IPS DF 6.9 (cell line): ENCODE measurements around the gene DAB1.

Experiments used
- DNase-seq: peaks from one replicate; pipeline ENCODE4 v3.0.0-alpha.2; 2013; ENCODE audit warnings: low read depth, low spot score
- H3K27ac ChIP-seq: one replicate; pipeline ENCODE4 v1.5.1; 2013; ENCODE audit warnings: low read length, control low read depth
- H3K27me3 ChIP-seq: 2 replicates; pipeline ENCODE4 v1.6.1; 2013; ENCODE audit warnings: mild to moderate bottlenecking, low read length; ENCODE audit not compliant: control insufficient read depth, insufficient read depth
- H3K36me3 ChIP-seq: 2 replicates; pipeline ENCODE4 v1.6.1; 2013; ENCODE audit warnings: low read length; ENCODE audit not compliant: control insufficient read depth, insufficient read depth
- H3K4me1 ChIP-seq: 2 replicates; pipeline ENCODE4 v1.6.1; 2013; ENCODE audit warnings: low read length; ENCODE audit not compliant: control insufficient read depth, insufficient read depth
- H3K4me3 ChIP-seq: 2 replicates; pipeline ENCODE4 v1.5.1; 2013; ENCODE audit warnings: mild to moderate bottlenecking, low read length
- H3K9me3 ChIP-seq: 2 replicates; pipeline ENCODE4 v1.6.1; 2013; ENCODE audit warnings: low read length, inconsistent platforms; ENCODE audit not compliant: control insufficient read depth, insufficient read depth
- WGBS: extraction: QIAGEN DNeasy Blood & Tissue Kit; methylation state at CpG from one replicate; pipeline ENCODE4 v1.1.7; 2013; ENCODE audit warnings: mixed read lengths, missing lambda C conversion rate; ENCODE audit not compliant: insufficient read length, insufficient coverage; 5-methylcytosine and 5-hydroxymethylcytosine counted together

The DAB1 gene

DNA sequence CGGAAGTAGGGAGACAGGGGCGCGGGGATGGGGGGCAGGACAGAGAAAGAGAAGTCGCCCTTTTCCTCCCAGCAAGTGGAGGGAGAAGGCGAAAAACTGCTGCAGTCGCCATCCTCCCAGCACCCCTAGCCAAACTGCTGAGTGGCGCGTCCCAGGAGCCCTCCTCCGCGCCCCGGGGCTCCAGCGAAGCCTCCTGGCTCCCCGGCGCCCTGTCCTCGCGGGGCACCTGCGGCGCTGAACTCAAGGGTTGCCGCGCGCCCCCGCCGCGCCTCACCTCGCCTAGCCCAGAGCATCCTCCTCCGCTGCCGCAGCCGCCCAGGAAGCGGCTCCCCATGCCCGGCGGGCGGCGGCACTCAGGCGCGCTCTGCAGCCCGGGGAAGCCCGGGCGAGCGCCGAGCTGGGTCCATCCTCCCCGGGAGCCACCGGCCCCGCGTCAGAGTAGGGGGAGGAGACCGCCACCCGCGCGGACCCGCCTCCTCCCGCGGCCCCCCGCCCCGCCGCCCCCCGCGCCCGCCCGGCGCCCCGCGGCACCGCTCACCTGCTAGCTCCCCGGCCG, at the start of gene DAB1:
Gene DAB1 (minus strand): TSS at position 405 of the 556 bp plus-strand sequence. CDS start 133,030 bp downstream, outside the sequence.
- peak within 1 kb of the TSS; percentile 80 for H3K4me3 ChIP-seq
- H3K27me3 ChIP-seq, result no peaks in the 10 kb centered on the region; the same call in 1 of the 2 replicates
- no peaks in the 10 kb centered on the region for H3K4me1 ChIP-seq
- DNase-seq, result no peak
- no CpG with 5 or more reads among the region's 64 CpGs for WGBS
- no peaks in the 10 kb centered on the region for H3K36me3 ChIP-seq
- H3K9me3 ChIP-seq, result no peaks in the 10 kb centered on the region
- H3K27ac ChIP-seq, result no peak within 1 kb of the TSS

DNA sequence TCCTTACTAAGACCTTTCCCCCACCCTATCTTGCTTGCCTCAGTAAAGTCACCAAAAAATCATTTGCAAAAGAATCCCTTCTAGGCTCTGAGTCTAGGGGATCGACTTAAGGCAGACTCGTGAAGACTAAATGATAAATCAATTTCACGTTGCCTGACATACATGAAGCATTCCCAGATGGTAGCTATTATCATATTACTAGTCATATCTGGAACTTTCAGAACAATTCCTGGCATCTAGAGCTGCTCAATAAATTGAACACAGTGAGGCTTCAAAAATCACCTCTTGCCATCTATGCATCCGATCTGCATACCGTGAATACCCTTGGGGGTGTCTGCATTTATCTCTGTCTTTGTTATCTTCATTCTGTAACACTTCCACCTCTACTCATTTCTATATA, 49.6 kb upstream of the DAB1 start:
- H3K4me3 ChIP-seq, result no peak overlapping the region
- peaks cover 2% of the 10 kb centered on the region for H3K4me1 ChIP-seq
- DNase-seq, result no peak
- no peak overlapping the region for H3K27ac ChIP-seq
- no peaks in the 10 kb centered on the region for H3K9me3 ChIP-seq
- no peaks in the 10 kb centered on the region for H3K36me3 ChIP-seq
- WGBS, result no CpG with 5 or more reads among the region's 5 CpGs
- no peaks in the 10 kb centered on the region for H3K27me3 ChIP-seq

DNA sequence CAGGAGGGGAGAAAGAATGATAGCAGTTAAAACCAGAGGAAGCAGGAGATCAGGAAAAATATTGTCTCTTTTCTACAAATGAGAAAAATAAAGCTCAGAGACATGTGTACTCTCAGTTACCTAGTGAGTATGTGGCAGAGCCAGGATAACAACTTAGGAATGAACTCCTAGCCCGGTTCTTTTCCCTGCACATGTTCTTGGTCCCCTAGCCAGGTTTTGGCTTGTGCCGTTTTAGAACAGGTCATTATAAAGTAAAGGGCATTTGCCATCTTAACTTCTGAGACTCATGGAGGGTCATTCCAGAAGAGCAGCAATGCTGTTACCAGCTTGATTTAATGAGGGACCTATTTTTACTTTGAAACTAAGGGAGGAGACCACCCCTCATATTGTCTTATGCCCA, 48.1 kb upstream of the DAB1 start:
- H3K27ac ChIP-seq, result no peak overlapping the region
- no peaks in the 10 kb centered on the region for H3K9me3 ChIP-seq
- no peak for DNase-seq
- H3K4me3 ChIP-seq, result no peak overlapping the region
- H3K36me3 ChIP-seq, result no peaks in the 10 kb centered on the region
- H3K4me1 ChIP-seq, result peaks cover 2% of the 10 kb centered on the region
- no peaks in the 10 kb centered on the region for H3K27me3 ChIP-seq
- no CpG with 5 or more reads among the region's 2 CpGs for WGBS

DNA sequence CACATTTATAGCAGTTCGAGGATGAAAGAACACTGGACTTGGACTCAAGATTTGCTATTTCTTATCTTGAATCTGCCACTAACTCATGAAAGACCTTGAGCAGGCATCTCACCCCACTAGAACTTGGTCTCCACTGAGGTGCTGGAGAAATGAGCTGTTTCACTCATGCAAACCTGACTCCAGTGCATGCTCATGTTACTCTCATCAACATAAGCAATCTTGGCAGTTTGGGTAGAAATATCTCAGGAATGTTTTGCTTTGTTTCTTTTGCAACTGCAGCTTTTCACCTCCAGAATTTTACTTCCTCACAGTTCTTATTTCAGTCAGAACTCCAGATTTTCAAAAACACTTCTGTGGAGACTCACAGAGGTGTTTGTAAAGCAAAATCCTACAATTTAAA, 46.2 kb upstream of the DAB1 start:
- H3K27ac ChIP-seq, result no peak overlapping the region
- no peak overlapping the region for H3K4me3 ChIP-seq
- DNase-seq, result no peak
- H3K9me3 ChIP-seq, result no peaks in the 10 kb centered on the region
- peaks cover 2% of the 10 kb centered on the region for H3K4me1 ChIP-seq
- no CpG with 5 or more reads among the region's 1 CpG for WGBS
- no peaks in the 10 kb centered on the region for H3K27me3 ChIP-seq
- H3K36me3 ChIP-seq, result no peaks in the 10 kb centered on the region

DNA sequence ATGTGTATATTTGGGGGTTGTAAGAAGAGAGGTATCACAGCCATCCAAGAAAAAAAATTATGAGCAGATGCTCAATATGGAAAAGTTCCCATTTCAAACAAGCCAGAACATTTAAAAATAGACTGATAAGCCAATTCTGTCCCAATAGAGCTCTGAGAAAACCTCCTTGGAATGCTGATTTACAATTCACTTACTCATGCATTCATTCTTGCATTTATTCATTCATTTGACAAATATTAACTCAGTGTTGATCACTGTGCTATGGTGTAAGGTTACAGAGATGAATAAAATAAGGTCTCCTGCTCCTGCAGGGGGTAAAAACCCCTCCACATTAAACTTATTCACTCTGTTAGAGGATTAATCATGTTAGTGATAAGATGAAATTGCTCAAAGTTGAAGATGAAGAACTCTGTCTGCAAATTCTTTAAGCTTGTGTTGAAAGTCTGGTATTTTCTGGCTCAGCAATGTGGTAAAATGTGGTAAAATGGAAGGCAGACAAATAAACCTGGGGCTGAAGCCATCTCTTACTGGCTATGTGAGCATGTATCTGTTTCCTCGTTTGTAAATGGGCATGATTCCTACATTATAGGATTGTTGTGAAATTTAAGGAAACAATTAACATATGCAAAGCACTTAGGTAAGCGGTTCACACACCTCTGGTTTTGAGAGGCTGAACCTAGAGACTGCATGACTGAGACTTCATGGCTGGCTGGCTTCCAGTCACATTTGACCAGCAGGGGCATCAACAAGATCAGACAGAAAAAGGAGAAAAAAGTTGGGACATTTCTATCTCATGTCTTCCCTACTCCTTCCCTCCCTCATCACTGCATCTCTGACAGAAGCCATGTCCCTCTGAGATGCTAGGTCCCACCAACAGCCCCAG, 45.0 kb upstream of the DAB1 start:
- Histone ChIP-seq H3K4me3 (no peak overlapping the region), H3K27ac (no peak overlapping the region), H3K27me3 (no peaks in the 10 kb centered on the region), H3K4me1 (peaks cover 2% of the 10 kb centered on the region), H3K36me3 (no peaks in the 10 kb centered on the region), H3K9me3 (no peaks in the 10 kb centered on the region)
- no CpG with 5 or more reads among the region's 2 CpGs for WGBS
- DNase-seq, result no peak

DNA sequence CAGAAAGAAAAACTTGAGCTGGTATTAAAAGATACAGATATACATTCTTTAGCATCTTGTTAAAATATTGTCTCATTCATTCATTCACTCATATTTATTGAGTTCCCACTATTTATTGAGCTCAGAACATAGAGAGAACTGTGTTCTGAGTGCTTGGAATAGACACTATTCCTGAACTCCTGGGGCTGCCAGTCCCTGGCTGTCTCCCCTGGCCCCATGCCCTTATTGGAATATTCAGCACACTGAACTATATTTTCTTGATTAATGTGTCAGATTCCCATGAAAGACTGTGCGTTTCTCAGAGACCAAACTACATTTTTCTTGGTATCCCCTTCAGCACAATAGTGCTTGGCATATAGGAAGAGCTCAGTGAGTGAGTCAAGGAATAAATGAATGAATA, 44.0 kb upstream of the DAB1 start:
- Histone ChIP-seq H3K4me3 (no peak overlapping the region), H3K36me3 (no peaks in the 10 kb centered on the region), H3K27ac (no peak overlapping the region), H3K27me3 (no peaks in the 10 kb centered on the region), H3K9me3 (no peaks in the 10 kb centered on the region), H3K4me1 (peaks cover 2% of the 10 kb centered on the region)
- WGBS, result no CpG with 5 or more reads among the region's 1 CpG
- DNase-seq, result no peak

DNA sequence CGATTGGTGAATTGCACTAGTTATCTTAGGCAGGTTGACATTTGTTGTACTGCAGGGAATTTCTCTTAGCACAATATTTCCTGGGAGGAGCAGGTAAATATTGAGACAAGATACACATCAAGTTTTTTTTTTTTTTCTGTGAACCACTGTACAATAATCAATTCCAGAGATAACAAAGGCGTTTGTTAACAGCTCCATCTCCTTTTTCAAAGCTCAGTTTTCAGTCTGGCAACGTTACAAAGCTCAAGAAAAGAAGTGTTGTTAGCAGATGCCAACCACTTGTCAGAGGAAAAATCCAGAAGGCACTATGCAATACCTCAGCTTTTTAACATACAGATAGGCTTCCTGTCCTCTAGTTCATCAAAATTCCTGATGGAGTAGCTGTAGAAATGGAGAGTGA, 40.9 kb upstream of the DAB1 start:
- no peaks in the 10 kb centered on the region for H3K27me3 ChIP-seq

DNA sequence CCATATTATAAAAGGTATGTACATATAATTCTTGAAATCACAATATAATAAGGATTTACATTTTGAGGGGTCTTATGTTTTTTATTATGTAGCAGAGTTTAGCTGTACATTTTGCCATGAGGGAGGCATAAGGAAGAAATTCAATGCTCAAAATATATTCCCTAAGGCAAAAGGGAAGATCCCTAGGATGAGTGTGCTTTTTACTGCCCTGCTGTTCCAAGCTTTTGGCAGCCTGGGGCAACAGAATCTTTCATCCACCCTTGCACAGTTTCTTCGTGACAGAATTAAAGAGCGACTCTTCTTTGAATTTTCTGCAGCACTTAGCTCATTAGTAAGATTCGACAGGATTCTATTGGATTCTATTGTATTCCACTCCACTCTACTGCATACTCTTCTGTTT, 39.5 kb upstream of the DAB1 start:
- no peaks in the 10 kb centered on the region for H3K4me1 ChIP-seq
- H3K36me3 ChIP-seq, result no peaks in the 10 kb centered on the region
- no peaks in the 10 kb centered on the region for H3K9me3 ChIP-seq
- WGBS, result no CpG with 5 or more reads among the region's 3 CpGs
- H3K4me3 ChIP-seq, result no peak overlapping the region
- H3K27me3 ChIP-seq, result no peaks in the 10 kb centered on the region
- H3K27ac ChIP-seq, result no peak overlapping the region
- DNase-seq, result no peak

More for the DNA sequence above, 40.9 kb upstream of the DAB1 start:
- Histone ChIP-seq H3K4me3 (no peak overlapping the region), H3K4me1 (no peaks in the 10 kb centered on the region), H3K27ac (no peak overlapping the region), H3K36me3 (no peaks in the 10 kb centered on the region), H3K9me3 (no peaks in the 10 kb centered on the region)
- no CpG with 5 or more reads among the region's 3 CpGs for WGBS
- no peak for DNase-seq

DNA sequence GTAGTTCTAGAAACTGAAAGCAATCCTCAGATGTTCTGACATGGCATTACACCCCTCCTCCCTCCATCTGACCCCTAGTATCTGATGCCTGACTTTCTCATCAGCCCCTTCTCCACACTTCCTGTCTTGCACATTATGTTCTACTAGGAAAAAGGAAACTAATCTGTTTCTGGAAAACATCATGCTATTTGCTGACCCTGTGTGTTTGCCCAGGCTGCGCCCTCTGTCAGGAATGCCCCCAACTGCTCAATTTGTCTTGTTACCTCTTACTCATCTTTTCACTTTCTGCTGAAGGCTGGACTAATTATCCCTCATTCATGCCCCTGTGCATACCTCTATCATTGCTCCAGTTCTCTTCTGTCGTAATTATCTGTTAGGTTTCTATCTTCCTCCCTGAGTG, 37.5 kb upstream of the DAB1 start:
- H3K27me3 ChIP-seq, result no peaks in the 10 kb centered on the region
- WGBS, result no CpG with 5 or more reads among the region's 2 CpGs
- H3K4me3 ChIP-seq, result no peak overlapping the region
- no peak overlapping the region for H3K27ac ChIP-seq
- no peak for DNase-seq
- no peaks in the 10 kb centered on the region for H3K36me3 ChIP-seq
- no peaks in the 10 kb centered on the region for H3K4me1 ChIP-seq
- H3K9me3 ChIP-seq, result no peaks in the 10 kb centered on the region

DNA sequence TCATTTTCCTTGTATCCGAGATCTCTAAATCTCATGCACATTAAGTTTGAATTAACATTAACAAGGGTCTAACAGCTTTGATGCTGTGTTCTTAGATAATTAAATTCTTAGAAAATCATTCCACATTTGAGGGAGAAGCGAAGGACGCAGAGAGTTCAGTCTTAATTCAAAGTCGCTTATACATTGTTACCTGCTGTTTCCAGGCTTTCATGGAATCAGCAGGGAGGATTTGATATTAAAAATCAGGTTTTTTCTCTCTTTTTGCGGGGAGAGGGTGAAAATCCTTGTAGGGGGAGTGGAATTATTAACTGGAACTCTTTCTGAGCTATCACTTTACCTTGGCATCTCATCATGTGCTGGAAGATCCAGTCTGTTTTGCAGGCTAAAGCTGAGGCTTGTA, 27.7 kb upstream of the DAB1 start:
- no peak overlapping the region for H3K4me3 ChIP-seq
- WGBS, result no CpG with 5 or more reads among the region's 5 CpGs
- no peaks in the 10 kb centered on the region for H3K36me3 ChIP-seq

DNA sequence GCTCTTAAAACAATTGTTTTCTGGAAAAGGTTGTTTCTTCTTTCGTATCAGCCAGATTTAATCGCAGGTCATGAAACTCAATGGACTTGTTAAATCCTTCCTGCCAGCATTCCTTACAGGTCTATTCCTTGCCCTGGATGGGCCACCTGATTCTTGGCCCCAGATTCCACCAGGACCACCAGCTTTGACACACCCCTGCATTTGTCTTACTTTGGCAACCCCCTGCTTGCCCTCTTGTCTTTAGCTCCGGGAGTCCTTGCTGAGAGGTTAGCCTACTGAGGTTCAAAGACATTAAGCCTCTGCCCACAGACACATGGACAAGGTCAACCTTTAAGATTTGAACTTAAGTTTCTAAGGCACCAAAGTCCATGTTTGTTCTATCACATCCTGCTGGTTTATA, 27.1 kb upstream of the DAB1 start:
- no CpG with 5 or more reads among the region's 3 CpGs for WGBS
- no peaks in the 10 kb centered on the region for H3K36me3 ChIP-seq
- H3K27ac ChIP-seq, result no peak overlapping the region
- no peaks in the 10 kb centered on the region for H3K27me3 ChIP-seq
- no peaks in the 10 kb centered on the region for H3K9me3 ChIP-seq
- H3K4me3 ChIP-seq, result no peak overlapping the region
- no peak for DNase-seq
- H3K4me1 ChIP-seq, result no peaks in the 10 kb centered on the region

More for the DNA sequence above, 27.7 kb upstream of the DAB1 start:
- Histone ChIP-seq H3K9me3 (no peaks in the 10 kb centered on the region), H3K27ac (no peak overlapping the region), H3K4me1 (no peaks in the 10 kb centered on the region), H3K27me3 (no peaks in the 10 kb centered on the region)
- DNase-seq, result no peak
